Putamen (tissue), 1 donor: Measurements from ENCODE around the gene EHD3.

ENCODE experiments used
- DNase-seq: peaks from one replicate; pipeline ENCODE4 v3.0.0-alpha.2; 2016; ENCODE audit warnings: low spot score

Gene EHD3

GRCh38 chr2:31294196-31294595 lies 60.2 kb downstream of the EHD3 start:
- DNase-seq, result no peak

GRCh38 chr2:31296641-31297287 lies 62.8 kb downstream of the EHD3 start:
- DNase-seq, result no peak

- peak; percentile 64 for DNase-seq
Measured at GRCh38 chr2:31297751-31298150, 63.8 kb downstream of the EHD3 start.

- DNase-seq, result no peak
Measured at GRCh38 chr2:31299547-31299946, 65.6 kb downstream of the EHD3 start.

GRCh38 chr2:31300309-31300708 lies 66.4 kb downstream of the EHD3 start:
- no peak for DNase-seq

GRCh38 chr2:31302940-31303563 lies 69.1 kb downstream of the EHD3 start:
- DNase-seq, result no peak

- no peak for DNase-seq
Measured at GRCh38 chr2:31304816-31305215, 70.9 kb downstream of the EHD3 start.

- no peak for DNase-seq
Measured at GRCh38 chr2:31312898-31313297, 78.9 kb downstream of the EHD3 start.

- no peak for DNase-seq
Measured at GRCh38 chr2:31314761-31315160, 80.8 kb downstream of the EHD3 start.

GRCh38 chr2:31317396-31317795 lies 83.4 kb downstream of the EHD3 start:
- no peak for DNase-seq

- no peak for DNase-seq
Measured at GRCh38 chr2:31318361-31319336, 84.7 kb downstream of the EHD3 start.
